HEK293 (cell line): Measurements from ENCODE around the gene PDE6H.

Experiments
- CTCF ChIA-PET: fragments of 350-600 bp; formaldehyde crosslinking; extraction: SDS; loops from one replicate; lab custom pipeline; 2021; ENCODE audit warnings: antibody characterized with exemption; lab: Yijun Ruan, JAX
- POLR2A ChIA-PET: fragments of 300-600 bp; formaldehyde crosslinking; extraction: SDS; loops from one replicate; lab custom pipeline; 2020; ENCODE audit warnings: antibody characterized with exemption, inconsistent platforms; lab: Yijun Ruan, JAX
- H3K27ac ChIP-seq: fragments of 200-500 bp; sonication (Bioruptor generic); 2 replicates; pipeline ENCODE4 v1.5.1; 2014; ENCODE audit warnings: low read depth, low read length, control low read depth, inconsistent platforms; ENCODE audit errors: extremely low read depth
- H3K36me3 ChIP-seq, 2 experiments: fragments of 200-500 bp in 1 of 2; sonication (Bioruptor generic) in 1 of 2; 1 replicate in 1 of 2; 2 replicates in 1 of 2; pipeline ENCODE4 v1.5.1; 2014 to 2017; ENCODE audit warnings: inconsistent platforms in 2 of 2, low read length in 2 of 2; ENCODE audit not compliant: control insufficient read depth in 2 of 2, insufficient read depth in 1 of 2
- H3K4me1 ChIP-seq: fragments of 200-500 bp; sonication (Bioruptor generic); 2 replicates; pipeline ENCODE4 v1.5.1; 2014; ENCODE audit warnings: mild to moderate bottlenecking, low read length, inconsistent platforms; ENCODE audit not compliant: control insufficient read depth, insufficient read depth
- H3K4me3 ChIP-seq: 2 replicates; pipeline ENCODE4 v1.5.1; 2011; ENCODE audit warnings: low read depth, mild to moderate bottlenecking, control low read depth, low read length, moderate library complexity
- H3K9me3 ChIP-seq: fragments of 200-500 bp; sonication (Bioruptor generic); 2 replicates; pipeline ENCODE4 v1.5.1; 2014; ENCODE audit warnings: low read depth, low read length, inconsistent platforms; ENCODE audit not compliant: control insufficient read depth, insufficient read depth
- BCL11B ChIP-seq: fragments of 450-650 bp; formaldehyde crosslinking; IDR thresholded peaks from 2 replicates; pipeline ENCODE4 v1.5.1; 2016; ENCODE audit warnings: low read depth, missing biosample characterization, missing genetic modification characterization
- GLI2 ChIP-seq: fragments of 450-650 bp; formaldehyde crosslinking; IDR thresholded peaks from 2 replicates; pipeline ENCODE4; 2017; ENCODE audit warnings: missing biosample characterization, missing genetic modification characterization, low read depth, borderline replicate concordance
- GLIS1 ChIP-seq: fragments of 450-650 bp; formaldehyde crosslinking; IDR thresholded peaks from 2 replicates; pipeline ENCODE4 v1.5.1; 2016; ENCODE audit warnings: missing biosample characterization, missing genetic modification characterization
- HOXC10 ChIP-seq: sonication (generic); formaldehyde crosslinking; IDR thresholded peaks from 2 replicates; pipeline ENCODE4 v1.8.1; 2023; ENCODE audit warnings: mild to moderate bottlenecking, missing genetic modification reagents
- MEIS1 ChIP-seq: sonication (generic); formaldehyde crosslinking; IDR thresholded peaks from 2 replicates; pipeline ENCODE4 v1.8.1; 2022; ENCODE audit warnings: missing genetic modification reagents, mild to moderate bottlenecking, borderline replicate concordance
- MYNN ChIP-seq: fragments of 450-650 bp; formaldehyde crosslinking; IDR thresholded peaks from 2 replicates; pipeline ENCODE4 v1.5.1; 2016; ENCODE audit warnings: missing biosample characterization, missing genetic modification characterization, borderline replicate concordance
- OVOL3 ChIP-seq: fragments of 450-650 bp; formaldehyde crosslinking; IDR thresholded peaks from 2 replicates; pipeline ENCODE4 v1.5.1; 2016; ENCODE audit warnings: missing biosample characterization, missing genetic modification characterization
- PRDM1 ChIP-seq: fragments of 450-650 bp; formaldehyde crosslinking; IDR thresholded peaks from 2 replicates; pipeline ENCODE4; 2016; ENCODE audit warnings: missing biosample characterization, missing genetic modification characterization
- SP2 ChIP-seq: fragments of 450-650 bp; formaldehyde crosslinking; IDR thresholded peaks from 2 replicates; pipeline ENCODE4 v1.5.1; 2016; ENCODE audit warnings: missing biosample characterization, missing genetic modification characterization
- ZBTB1 ChIP-seq: fragments of 450-650 bp; formaldehyde crosslinking; IDR thresholded peaks from 2 replicates; pipeline ENCODE4 v1.5.1; 2016; ENCODE audit warnings: missing biosample characterization, missing genetic modification characterization
- ZBTB7A ChIP-seq: fragments of 450-650 bp; formaldehyde crosslinking; IDR thresholded peaks from 2 replicates; pipeline ENCODE4 v1.5.1; 2016; ENCODE audit warnings: low read depth, missing biosample characterization, missing genetic modification characterization
- ZFP69B ChIP-seq: fragments of 450-650 bp; formaldehyde crosslinking; IDR thresholded peaks from 2 replicates; pipeline ENCODE4 v1.5.1; 2016; ENCODE audit warnings: missing biosample characterization, missing genetic modification characterization
- ZNF155 ChIP-seq: fragments of 450-650 bp; formaldehyde crosslinking; IDR thresholded peaks from 2 replicates; pipeline ENCODE4 v1.5.1; 2016; ENCODE audit warnings: missing biosample characterization, missing genetic modification characterization
- ZNF211 ChIP-seq: fragments of 450-650 bp; formaldehyde crosslinking; IDR thresholded peaks from 2 replicates; pipeline ENCODE4 v1.5.1; 2016; ENCODE audit warnings: low read depth, missing biosample characterization, missing genetic modification characterization
- ZNF214 ChIP-seq: fragments of 450-650 bp; formaldehyde crosslinking; IDR thresholded peaks from 2 replicates; pipeline ENCODE4 v1.5.1; 2017; ENCODE audit warnings: missing biosample characterization, mild to moderate bottlenecking, missing genetic modification characterization, borderline replicate concordance
- ZNF23 ChIP-seq: fragments of 450-650 bp; formaldehyde crosslinking; IDR thresholded peaks from 2 replicates; pipeline ENCODE4 v1.5.1; 2016; ENCODE audit warnings: missing biosample characterization, missing genetic modification characterization, borderline replicate concordance
- ZNF248 ChIP-seq: fragments of 450-650 bp; formaldehyde crosslinking; IDR thresholded peaks from 2 replicates; pipeline ENCODE4 v1.5.1; 2017; ENCODE audit warnings: missing biosample characterization, missing genetic modification characterization
- ZNF266 ChIP-seq: fragments of 450-650 bp; formaldehyde crosslinking; IDR thresholded peaks from 2 replicates; pipeline ENCODE4 v1.5.1; 2016; ENCODE audit warnings: missing biosample characterization, missing genetic modification characterization, low read depth
- ZNF302 ChIP-seq: fragments of 450-650 bp; formaldehyde crosslinking; IDR thresholded peaks from 2 replicates; pipeline ENCODE4 v1.5.1; 2016; ENCODE audit warnings: missing biosample characterization, missing genetic modification characterization, low read depth
- ZNF350 ChIP-seq: fragments of 450-650 bp; formaldehyde crosslinking; IDR thresholded peaks from 2 replicates; pipeline ENCODE4 v1.5.0; 2017; ENCODE audit warnings: missing biosample characterization, mild to moderate bottlenecking, missing genetic modification characterization
- ZNF37A ChIP-seq: fragments of 450-650 bp; IDR thresholded peaks from 2 replicates; pipeline ENCODE4 v1.5.1; 2018; ENCODE audit warnings: missing biosample characterization, missing genetic modification characterization
- ZNF394 ChIP-seq: fragments of 450-650 bp; formaldehyde crosslinking; IDR thresholded peaks from 2 replicates; pipeline ENCODE4 v1.5.1; 2016; ENCODE audit warnings: missing biosample characterization, missing genetic modification characterization, mild to moderate bottlenecking, moderate library complexity, borderline replicate concordance
- ZNF548 ChIP-seq: fragments of 450-650 bp; formaldehyde crosslinking; IDR thresholded peaks from 2 replicates; pipeline ENCODE4 v1.5.1; 2016; ENCODE audit warnings: missing biosample characterization, missing genetic modification characterization
- ZNF571 ChIP-seq: fragments of 450-650 bp; formaldehyde crosslinking; IDR thresholded peaks from 2 replicates; pipeline ENCODE4 v1.5.0; 2017; ENCODE audit warnings: missing biosample characterization, missing genetic modification characterization
- ZNF610 ChIP-seq: fragments of 450-650 bp; formaldehyde crosslinking; IDR thresholded peaks from 2 replicates; pipeline ENCODE4 v1.5.1; 2016; ENCODE audit warnings: missing biosample characterization, missing genetic modification characterization, borderline replicate concordance
- ZNF776 ChIP-seq: fragments of 450-650 bp; formaldehyde crosslinking; IDR thresholded peaks from 2 replicates; pipeline ENCODE4 v1.5.0; 2017; ENCODE audit warnings: missing biosample characterization, missing genetic modification characterization, borderline replicate concordance
- ZNF830 ChIP-seq: fragments of 450-650 bp; IDR thresholded peaks from 2 replicates; pipeline ENCODE4 v1.5.0; 2018; ENCODE audit warnings: missing biosample characterization, missing genetic modification characterization, low read depth, mild to moderate bottlenecking, moderate library complexity
- TF ChIP-seq, protein P1 (sequence below): fragments of 450-650 bp; formaldehyde crosslinking; optimal IDR thresholded peaks from 2 replicates; pipeline ENCODE3; 2016; ENCODE audit warnings: missing biosample characterization, mild to moderate bottlenecking, missing genetic modification characterization
- TF ChIP-seq, protein P2 (sequence below): fragments of 450-650 bp; formaldehyde crosslinking; IDR thresholded peaks from 2 replicates; pipeline ENCODE4 v1.5.1; 2016; ENCODE audit warnings: missing biosample characterization, missing genetic modification characterization
- TF ChIP-seq, protein P3 (sequence below): fragments of 450-650 bp; formaldehyde crosslinking; IDR thresholded peaks from 2 replicates; pipeline ENCODE4 v1.5.1; 2016; ENCODE audit warnings: missing biosample characterization, missing genetic modification characterization, low read depth

The PDE6H gene

DNA sequence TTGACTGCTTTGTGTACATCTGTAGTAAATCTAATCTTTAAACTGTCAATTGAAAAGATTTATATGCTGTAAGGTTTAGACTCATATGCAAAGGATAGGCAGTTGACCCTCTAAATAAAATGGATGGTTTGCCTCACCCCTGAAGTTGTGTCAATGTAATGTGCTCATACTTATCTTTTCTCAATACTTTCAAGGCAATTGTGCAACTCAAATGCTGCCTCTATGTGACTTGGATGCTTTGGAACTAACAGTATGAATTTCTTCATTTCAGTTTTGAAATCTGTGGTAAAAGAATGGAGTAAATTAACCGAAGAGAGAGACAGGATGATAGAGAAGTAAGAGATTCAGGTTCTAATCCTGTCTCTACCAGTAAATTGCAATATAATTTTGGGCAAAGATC, 9.7 kb downstream of the PDE6H start (continued):
- TF ChIP-seq HOXC10 (CRISPR knock-in tag) = no peak
- TF ChIP-seq, all 188 proteins: peak for 0

DNA sequence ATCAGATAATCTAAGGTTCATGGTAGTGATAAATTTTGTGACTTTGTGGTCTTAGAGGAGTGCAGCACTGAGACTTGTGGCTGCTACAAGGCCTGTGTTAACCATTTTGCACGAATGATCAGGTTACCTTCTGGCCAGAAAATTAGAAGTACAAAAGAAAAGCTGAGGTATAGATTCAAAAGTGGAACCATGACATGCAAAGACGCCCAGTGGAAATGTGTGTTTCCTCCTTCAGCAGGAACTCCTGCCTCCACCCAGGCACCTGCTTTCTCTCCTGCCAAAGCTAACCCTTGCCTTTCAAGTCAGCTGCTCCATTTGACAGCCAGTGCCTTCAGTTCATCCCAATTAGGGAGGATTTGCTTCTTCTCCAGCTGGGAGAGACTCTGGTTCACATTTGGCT, 10.1 kb downstream of the PDE6H start:
- H3K27ac ChIP-seq = no peak overlapping the region
- POLR2A ChIA-PET = no interaction called here
- H3K4me1 ChIP-seq = no peaks in the 10 kb centered on the region
- H3K36me3 ChIP-seq = no peaks in the 10 kb centered on the region
- CTCF ChIA-PET = no interaction called here
- no peak overlapping the region for H3K4me3 ChIP-seq
- TF ChIP-seq GLIS1 (tag by site-specific recombination) (no peak), ZBTB1 (tag by site-specific recombination) (no peak), ZNF571 (tag by site-specific recombination) (no peak), PRDM1 (no peak), BCL11B (tag by site-specific recombination) (no peak), MYNN (tag by site-specific recombination) (no peak), ZNF548 (tag by site-specific recombination) (no peak), ZNF211 (tag by site-specific recombination) (no peak), ZNF610 (tag by site-specific recombination) (no peak), ZNF302 (tag by site-specific recombination) (no peak), ZNF776 (tag by site-specific recombination) (no peak), ZNF830 (tag by site-specific recombination) (no peak), ZNF155 (tag by site-specific recombination) (no peak), ZNF23 (tag by site-specific recombination) (no peak), ZNF350 (tag by site-specific recombination) (no peak)
- TF ChIP-seq, protein P1, sequence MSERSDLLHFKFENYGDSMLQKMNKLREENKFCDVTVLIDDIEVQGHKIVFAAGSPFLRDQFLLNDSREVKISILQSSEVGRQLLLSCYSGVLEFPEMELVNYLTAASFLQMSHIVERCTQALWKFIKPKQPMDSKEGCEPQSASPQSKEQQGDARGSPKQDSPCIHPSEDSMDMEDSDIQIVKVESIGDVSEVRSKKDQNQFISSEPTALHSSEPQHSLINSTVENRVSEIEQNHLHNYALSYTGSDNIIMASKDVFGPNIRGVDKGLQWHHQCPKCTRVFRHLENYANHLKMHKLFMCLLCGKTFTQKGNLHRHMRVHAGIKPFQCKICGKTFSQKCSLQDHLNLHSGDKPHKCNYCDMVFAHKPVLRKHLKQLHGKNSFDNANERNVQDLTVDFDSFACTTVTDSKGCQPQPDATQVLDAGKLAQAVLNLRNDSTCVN (tag by site-specific recombination) = no peak
- H3K9me3 ChIP-seq = no peaks in the 10 kb centered on the region

DNA sequence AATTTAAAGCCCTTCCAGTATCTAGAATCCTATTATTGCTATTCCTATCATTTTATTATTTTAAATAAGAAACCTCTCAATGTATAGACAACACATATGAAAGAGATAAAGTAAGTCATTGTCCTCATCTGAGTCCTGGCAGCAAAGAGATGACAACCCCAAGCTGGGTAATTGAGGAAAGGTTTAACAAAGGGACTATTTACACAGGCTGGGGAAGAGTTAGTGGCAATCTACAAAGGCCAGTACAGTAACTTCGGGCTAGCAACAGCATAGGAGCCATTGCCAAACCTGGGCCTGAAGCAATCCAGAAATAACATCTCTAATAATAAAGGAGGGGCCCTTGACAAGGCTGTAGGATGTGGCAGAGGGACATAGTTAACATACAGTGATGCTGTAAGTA, 11.2 kb downstream of the PDE6H start:
- CTCF ChIA-PET = interaction anchor here (0.5 kb wide), 1 partner anchor 11 kb away, joined by 3 read pairs; no protein-coding TSS in a partner anchor
- Histone ChIP-seq H3K4me1 (no peaks in the 10 kb centered on the region), H3K36me3 (no peaks in the 10 kb centered on the region), H3K9me3 (no peaks in the 10 kb centered on the region), H3K27ac (no peak overlapping the region), H3K4me3 (no peak overlapping the region)
- no peak for TF ChIP-seq ZFP69B (tag by site-specific recombination)
- no peak for TF ChIP-seq OVOL3 (tag by site-specific recombination)
- no peak for TF ChIP-seq MEIS1 (CRISPR knock-in tag)
- TF ChIP-seq, protein P2, sequence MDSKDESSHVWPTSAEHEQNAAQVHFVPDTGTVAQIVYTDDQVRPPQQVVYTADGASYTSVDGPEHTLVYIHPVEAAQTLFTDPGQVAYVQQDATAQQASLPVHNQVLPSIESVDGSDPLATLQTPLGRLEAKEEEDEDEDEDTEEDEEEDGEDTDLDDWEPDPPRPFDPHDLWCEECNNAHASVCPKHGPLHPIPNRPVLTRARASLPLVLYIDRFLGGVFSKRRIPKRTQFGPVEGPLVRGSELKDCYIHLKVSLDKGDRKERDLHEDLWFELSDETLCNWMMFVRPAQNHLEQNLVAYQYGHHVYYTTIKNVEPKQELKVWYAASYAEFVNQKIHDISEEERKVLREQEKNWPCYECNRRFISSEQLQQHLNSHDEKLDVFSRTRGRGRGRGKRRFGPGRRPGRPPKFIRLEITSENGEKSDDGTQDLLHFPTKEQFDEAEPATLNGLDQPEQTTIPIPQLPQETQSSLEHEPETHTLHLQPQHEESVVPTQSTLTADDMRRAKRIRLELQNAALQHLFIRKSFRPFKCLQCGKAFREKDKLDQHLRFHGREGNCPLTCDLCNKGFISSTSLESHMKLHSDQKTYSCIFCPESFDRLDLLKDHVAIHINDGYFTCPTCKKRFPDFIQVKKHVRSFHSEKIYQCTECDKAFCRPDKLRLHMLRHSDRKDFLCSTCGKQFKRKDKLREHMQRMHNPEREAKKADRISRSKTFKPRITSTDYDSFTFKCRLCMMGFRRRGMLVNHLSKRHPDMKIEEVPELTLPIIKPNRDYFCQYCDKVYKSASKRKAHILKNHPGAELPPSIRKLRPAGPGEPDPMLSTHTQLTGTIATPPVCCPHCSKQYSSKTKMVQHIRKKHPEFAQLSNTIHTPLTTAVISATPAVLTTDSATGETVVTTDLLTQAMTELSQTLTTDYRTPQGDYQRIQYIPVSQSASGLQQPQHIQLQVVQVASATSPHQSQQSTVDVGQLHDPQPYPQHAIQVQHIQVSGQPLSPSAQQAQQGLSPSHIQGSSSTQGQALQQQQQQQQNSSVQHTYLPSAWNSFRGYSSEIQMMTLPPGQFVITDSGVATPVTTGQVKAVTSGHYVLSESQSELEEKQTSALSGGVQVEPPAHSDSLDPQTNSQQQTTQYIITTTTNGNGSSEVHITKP (tag by site-specific recombination) = no peak
- no peak for TF ChIP-seq GLI2 (tag by site-specific recombination)
- TF ChIP-seq ZNF394 (tag by site-specific recombination) = no peak
- no peak for TF ChIP-seq SP2 (tag by site-specific recombination)
- TF ChIP-seq ZNF266 = no peak
- TF ChIP-seq ZNF37A = no peak
- TF ChIP-seq, protein P3, sequence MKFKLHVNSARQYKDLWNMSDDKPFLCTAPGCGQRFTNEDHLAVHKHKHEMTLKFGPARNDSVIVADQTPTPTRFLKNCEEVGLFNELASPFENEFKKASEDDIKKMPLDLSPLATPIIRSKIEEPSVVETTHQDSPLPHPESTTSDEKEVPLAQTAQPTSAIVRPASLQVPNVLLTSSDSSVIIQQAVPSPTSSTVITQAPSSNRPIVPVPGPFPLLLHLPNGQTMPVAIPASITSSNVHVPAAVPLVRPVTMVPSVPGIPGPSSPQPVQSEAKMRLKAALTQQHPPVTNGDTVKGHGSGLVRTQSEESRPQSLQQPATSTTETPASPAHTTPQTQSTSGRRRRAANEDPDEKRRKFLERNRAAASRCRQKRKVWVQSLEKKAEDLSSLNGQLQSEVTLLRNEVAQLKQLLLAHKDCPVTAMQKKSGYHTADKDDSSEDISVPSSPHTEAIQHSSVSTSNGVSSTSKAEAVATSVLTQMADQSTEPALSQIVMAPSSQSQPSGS (tag by site-specific recombination) = no peak
- TF ChIP-seq ZBTB7A (tag by site-specific recombination) = no peak
- TF ChIP-seq ZNF211 (tag by site-specific recombination) = no peak
- no peak for TF ChIP-seq ZNF248 (tag by site-specific recombination)
- no peak for TF ChIP-seq ZNF214 (tag by site-specific recombination)
- POLR2A ChIA-PET = no interaction called here
